Measurements from ENCODE around the gene KRTAP4-1.
"Not testable (repeated sequence)": the region's sequence is repeated elsewhere in the genome, so short reads cannot be mapped to it uniquely, and the experiment has no call there.

Gene KRTAP4-1

GRCh38 chr17:41171886-41172285 lies 12.8 kb downstream of the KRTAP4-1 start:
- no peak for DNase-seq (ENCODE audit: low read depth)

- DNase-seq (ENCODE audit: low read depth) = no peak
These were observed 16.6 kb downstream of the KRTAP4-1 start, which contains the start of gene KRTAP4-3 for GRCh38 chr17:41168121-41168520. Gene KRTAP4-3, minus strand, starts transcription at chr17:41168221. Its CDS starts 49 bp downstream, at chr17:41168172.

- no peak for DNase-seq (ENCODE audit: low read depth)
These were observed 17.1 kb downstream of the KRTAP4-1 start for GRCh38 chr17:41167561-41167960.

- DNase-seq (ENCODE audit: low read depth) = no peak
These were observed 20.9 kb downstream of the KRTAP4-1 start for GRCh38 chr17:41163828-41164227.

- DNase-seq (ENCODE audit: low read depth) = no peak
These were observed 24.1 kb downstream of the KRTAP4-1 start, which contains the start of gene KRTAP4-4 for GRCh38 chr17:41160648-41161047. Gene KRTAP4-4, minus strand, starts transcription at chr17:41160748. Its CDS starts 57 bp downstream, at chr17:41160691.

- DNase-seq (ENCODE audit: low read depth) = not testable (repeated sequence)
These were observed 24.5 kb downstream of the KRTAP4-1 start for GRCh38 chr17:41160190-41160589.

GRCh38 chr17:41153856-41154255 lies 30.9 kb downstream of the KRTAP4-1 start:
- no peak for DNase-seq (ENCODE audit: low read depth)

GRCh38 chr17:41151525-41151924 lies 33.2 kb downstream of the KRTAP4-1 start:
- DNase-seq (ENCODE audit: low read depth) = no peak

- no peak for DNase-seq (ENCODE audit: low read depth)
These were observed 34.7 kb downstream of the KRTAP4-1 start for GRCh38 chr17:41150026-41150425.

- DNase-seq (ENCODE audit: low read depth) = no peak
These were observed 35.1 kb downstream of the KRTAP4-1 start, which contains the start of gene KRTAP4-5 for GRCh38 chr17:41149652-41149985. Gene KRTAP4-5, minus strand, starts transcription at chr17:41149825. Its CDS starts 58 bp downstream, at chr17:41149767.

GRCh38 chr17:41148971-41149651 lies 35.6 kb downstream of the KRTAP4-1 start:
- not testable (repeated sequence) for DNase-seq (ENCODE audit: low read depth)

- DNase-seq (ENCODE audit: low read depth) = no peak
These were observed 37.0 kb downstream of the KRTAP4-1 start for GRCh38 chr17:41147531-41148204.

- no peak for DNase-seq (ENCODE audit: low read depth)
These were observed 39.5 kb downstream of the KRTAP4-1 start for GRCh38 chr17:41145261-41145660.

GRCh38 chr17:41144846-41145245 lies 39.9 kb downstream of the KRTAP4-1 start:
- DNase-seq (ENCODE audit: low read depth) = no peak

- no peak for DNase-seq (ENCODE audit: low read depth)
These were observed 43.4 kb downstream of the KRTAP4-1 start for GRCh38 chr17:41141361-41141760.

- DNase-seq (ENCODE audit: low read depth) = no peak
These were observed 44.2 kb downstream of the KRTAP4-1 start, which contains the start of gene KRTAP4-6 for GRCh38 chr17:41140360-41141131. Gene KRTAP4-6, minus strand, starts transcription at chr17:41140544. Its CDS starts 57 bp downstream, at chr17:41140487.

GRCh38 chr17:41139865-41140264 lies 44.8 kb downstream of the KRTAP4-1 start:
- not testable (repeated sequence) for DNase-seq (ENCODE audit: low read depth)

Measured in T follicular helper cell (primary cell).